HepG2 (cell line): ENCODE data around the gene TRIM69. TPM values are rescaled to one million over a fixed set of nuclear protein-coding genes. Genes with fewer than 3 reads are reported as not detected.

ENCODE experiments used
- AGO1 ChIP-seq: fragments of 200-400 bp; formaldehyde crosslinking; IDR thresholded peaks from 2 replicates; pipeline ENCODE4 v1.6.1; 2017; ENCODE audit warnings: mild to moderate bottlenecking, low read depth, low read length, moderate library complexity; ENCODE audit not compliant: poor library complexity, severe bottlenecking
- CBX1 ChIP-seq: IDR thresholded peaks from one replicate; pipeline ENCODE4 v1.6.1; 2016; ENCODE audit warnings: antibody characterized with exemption, low read depth
- DRAP1 ChIP-seq: IDR thresholded peaks from 2 replicates; pipeline ENCODE4 v1.6.1; 2016; ENCODE audit warnings: missing genetic modification reagents, missing compliant biosample characterization
- ELF4 ChIP-seq: sonication (generic); formaldehyde crosslinking; IDR thresholded peaks from 2 replicates; pipeline ENCODE4 v1.5.0; 2020; ENCODE audit warnings: missing genetic modification reagents, mild to moderate bottlenecking, moderate library complexity, borderline replicate concordance
- ETS1 ChIP-seq: sonication (generic); formaldehyde crosslinking; IDR thresholded peaks from 2 replicates; pipeline ENCODE4 v1.4.0; 2020; ENCODE audit warnings: missing genetic modification reagents
- FOSL2 ChIP-seq: sonication (generic); formaldehyde crosslinking; IDR thresholded peaks from 2 replicates; pipeline ENCODE4 v1.4.0; 2020; ENCODE audit warnings: missing genetic modification reagents
- GPBP1L1 ChIP-seq: sonication (generic); formaldehyde crosslinking; IDR thresholded peaks from 2 replicates; pipeline ENCODE4 v1.5.0; 2020; ENCODE audit warnings: mild to moderate bottlenecking, missing genetic modification reagents
- HNF4G ChIP-seq, 2 experiments: sonication (generic) in 1 of 2; formaldehyde crosslinking in 1 of 2; IDR thresholded peaks; 2 replicates each; pipeline versions ENCODE4 v1.4.0 to v1.6.1; 2011 to 2020; ENCODE audit warnings: borderline replicate concordance in 2 of 2, low read depth in 2 of 2, mild to moderate bottlenecking in 2 of 2, low read length in 1 of 2, missing genetic modification reagents in 1 of 2, moderate library complexity in 1 of 2
- HOXA7 ChIP-seq: sonication (generic); formaldehyde crosslinking; IDR thresholded peaks from 2 replicates; pipeline ENCODE4 v1.8.1; 2022; ENCODE audit warnings: mild to moderate bottlenecking, missing genetic modification reagents, moderate library complexity
- MBD4 ChIP-seq: IDR thresholded peaks from 2 replicates; pipeline ENCODE4 v1.6.1; 2012; ENCODE audit warnings: low read length, inconsistent platforms, borderline replicate concordance
- PHF21A ChIP-seq: sonication (generic); formaldehyde crosslinking; IDR thresholded peaks from 2 replicates; pipeline ENCODE4 v1.5.0; 2020; ENCODE audit warnings: mild to moderate bottlenecking, missing genetic modification reagents
- POGZ ChIP-seq: sonication (generic); formaldehyde crosslinking; IDR thresholded peaks from 2 replicates; pipeline ENCODE4 v1.4.0; 2020; ENCODE audit warnings: mild to moderate bottlenecking, missing genetic modification reagents
- SAP130 ChIP-seq: IDR thresholded peaks from 2 replicates; pipeline ENCODE4 v1.6.1; 2016; ENCODE audit warnings: low read depth
- SMAD1 ChIP-seq: sonication (generic); formaldehyde crosslinking; IDR thresholded peaks from 2 replicates; pipeline ENCODE4 v1.4.0; 2020; ENCODE audit warnings: missing genetic modification reagents, low read depth, mild to moderate bottlenecking, borderline replicate concordance
- SUZ12 ChIP-seq: fragments of 150-350 bp; IDR thresholded peaks from 2 replicates; pipeline ENCODE4 v1.6.1; 2014; ENCODE audit warnings: low read depth, low read length
- THAP7 ChIP-seq: sonication (generic); formaldehyde crosslinking; IDR thresholded peaks from 2 replicates; pipeline ENCODE4 v1.8.1; 2023; ENCODE audit warnings: mild to moderate bottlenecking, missing genetic modification reagents
- ZBTB10 ChIP-seq: sonication (generic); formaldehyde crosslinking; IDR thresholded peaks from 2 replicates; pipeline ENCODE4 v1.4.0; 2020; ENCODE audit warnings: missing genetic modification reagents, borderline replicate concordance
- ZMYM2 ChIP-seq: sonication (generic); formaldehyde crosslinking; IDR thresholded peaks from 2 replicates; pipeline ENCODE4 v1.8.0; 2022; ENCODE audit warnings: mild to moderate bottlenecking, missing genetic modification reagents
- ZMYM4 ChIP-seq: sonication (generic); formaldehyde crosslinking; IDR thresholded peaks from 2 replicates; pipeline ENCODE4 v1.8.1; 2023; ENCODE audit warnings: mild to moderate bottlenecking, missing genetic modification reagents
- ZNF224 ChIP-seq: sonication (generic); formaldehyde crosslinking; IDR thresholded peaks from 2 replicates; pipeline ENCODE4 v1.5.0; 2020; ENCODE audit warnings: mild to moderate bottlenecking, missing genetic modification reagents
- ZNF496 ChIP-seq: sonication (generic); formaldehyde crosslinking; IDR thresholded peaks from 2 replicates; pipeline ENCODE4 v1.8.1; 2023; ENCODE audit warnings: mild to moderate bottlenecking, moderate library complexity, missing genetic modification reagents; ENCODE audit not compliant: insufficient replicate concordance
- ZNF572 ChIP-seq: sonication (generic); formaldehyde crosslinking; IDR thresholded peaks from 2 replicates; pipeline ENCODE4 v1.5.1; 2020; ENCODE audit warnings: mild to moderate bottlenecking, missing genetic modification reagents
- ZNF839 ChIP-seq: sonication (generic); formaldehyde crosslinking; IDR thresholded peaks from 2 replicates; pipeline ENCODE4 v1.4.0; 2020; ENCODE audit warnings: missing genetic modification reagents, mild to moderate bottlenecking, borderline replicate concordance
- ZSCAN9 ChIP-seq: IDR thresholded peaks from 2 replicates; pipeline ENCODE4 v1.6.1; 2016; ENCODE audit warnings: borderline replicate concordance
- polyA plus RNA-seq, 8 experiments: library from polyadenylated mRNA; depleted of rRNA in 3 of 8; stranded (reverse) in 7 of 8; unstranded in 1 of 8; fragments of >200 nt; fragmentation: Illumina TruSeq in 4 of 8; extraction: Trizol in 4 of 8; gene quantifications; 2 replicates each; pipeline versions ENCODE4 v1.2.1 to v1.2.3, GENCODE V29; 2011 to 2016; ENCODE audit warnings: low read depth in 4 of 8, missing spikeins in 1 of 8, mixed read lengths in 1 of 8; ENCODE audit not compliant: insufficient read depth in 1 of 8
- total RNA-seq, 5 experiments: library from RNA; depleted of rRNA; stranded (reverse); fragments of >200 nt; fragmentation: Illumina TruSeq; extraction: Trizol; gene quantifications; 2 replicates each; pipeline ENCODE4 v1.2.3, GENCODE V29; 2016; ENCODE audit warnings: low read depth in 1 of 5

The TRIM69 gene
- total and polyA plus RNA-seq, 2 of the 13 experiments (the other 11 are each of a cell fraction or from before 2014, with no cell fraction given) = 2.6 to 3.2 TPM

GRCh38 chr15:44711743-44712345, 24.5 kb upstream of the TRIM69 start (continued):
- TF ChIP-seq AGO1 = no peak
- no peak for TF ChIP-seq ZNF839 (CRISPR knock-in tag)
- no peak for TF ChIP-seq FOSL2 (CRISPR knock-in tag)
- peak; percentile 14; the same call in 1 of the 2 replicates for TF ChIP-seq ZSCAN9
- no peak for TF ChIP-seq GPBP1L1 (CRISPR knock-in tag)
- TF ChIP-seq ZNF224 (CRISPR knock-in tag) = no peak
- TF ChIP-seq ZBTB10 (CRISPR knock-in tag) = peak; percentile 61; the same call in 1 of the 2 replicates
- 0 out of 2 replicates have a peak, but pooled peaks have one; percentile 10 for TF ChIP-seq SMAD1 (CRISPR knock-in tag)
- no peak for TF ChIP-seq ETS1 (CRISPR knock-in tag)
- TF ChIP-seq THAP7 (CRISPR knock-in tag) = 0 out of 2 replicates have a peak, but pooled peaks have one; percentile 57
- peak; percentile 41; the same call in 1 of the 2 replicates for TF ChIP-seq PHF21A (CRISPR knock-in tag)
- no peak for TF ChIP-seq ZNF496 (CRISPR knock-in tag)
- TF ChIP-seq MBD4 = no peak
- no peak for TF ChIP-seq HNF4G (IDR thresholded peaks at IDR 0.05; ENCODE audit: borderline replicate concordance, low read depth, low read length)
- no peak for TF ChIP-seq HNF4G (CRISPR knock-in tag; IDR thresholded peaks at IDR 0.05; ENCODE audit: borderline replicate concordance, low read depth)
- TF ChIP-seq ELF4 (CRISPR knock-in tag) = no peak
- TF ChIP-seq DRAP1 (CRISPR knock-in tag) = no peak
- no peak for TF ChIP-seq CBX1
- no peak for TF ChIP-seq SUZ12
- no peak for TF ChIP-seq POGZ (CRISPR knock-in tag)
- 0 out of 2 replicates have a peak, but pooled peaks have one; percentile 46 for TF ChIP-seq SAP130 (CRISPR knock-in tag)
- TF ChIP-seq ZNF572 = no peak
- no peak for TF ChIP-seq HOXA7
- no peak for TF ChIP-seq ZMYM2 (CRISPR knock-in tag)
- TF ChIP-seq ZMYM4 = 0 out of 2 replicates have a peak, but pooled peaks have one; percentile 5
